BJ (cell line): ENCODE measurements around the gene TKTL1. TPM values are rescaled to one million over a fixed set of nuclear protein-coding genes. Genes with fewer than 3 reads are reported as not detected.

ENCODE experiments used
- CTCF ChIA-PET: fragments of 350-600 bp; formaldehyde crosslinking; extraction: SDS; loops from one replicate; lab custom pipeline; 2021; ENCODE audit warnings: antibody characterized with exemption, inconsistent platforms; lab: Yijun Ruan, JAX
- POLR2A ChIA-PET: fragments of 300-600 bp; sonication (Branson Sonifier 250); formaldehyde crosslinking; extraction: SDS; loops from one replicate; lab custom pipeline; 2021; ENCODE audit warnings: antibody characterized with exemption; lab: Charles Lee
- DNase-seq: peaks from one replicate; pipeline ENCODE4 v3.0.0-alpha.2; 2011; ENCODE audit warnings: low read depth
- H3K27me3 ChIP-seq: 2 replicates; pipeline ENCODE4 v1.6.0; 2011; ENCODE audit warnings: low read length; ENCODE audit not compliant: control insufficient read depth, insufficient read depth
- H3K36me3 ChIP-seq: 2 replicates; pipeline ENCODE4 v1.5.1; 2011; ENCODE audit warnings: low read length; ENCODE audit not compliant: control insufficient read depth, insufficient read depth
- H3K4me3 ChIP-seq: 2 replicates; pipeline ENCODE4 v1.5.1; 2011; ENCODE audit warnings: low read depth, mild to moderate bottlenecking, control low read depth, low read length
- polyA plus RNA-seq: library from polyadenylated mRNA; depleted of rRNA; stranded (reverse); fragments of >200 nt; gene quantifications from 2 replicates; pipeline ENCODE4 v1.2.3, GENCODE V29; 2011
- TF ChIP-seq, protein P1 (sequence below): IDR thresholded peaks from 2 replicates; pipeline ENCODE4 v1.5.1; 2011; ENCODE audit warnings: low read depth, mild to moderate bottlenecking, control low read depth, inconsistent platforms, low read length, moderate library complexity; ENCODE audit not compliant: insufficient read depth

TKTL1 gene
- polyA plus RNA-seq, 1 experiment: not detected

DNA sequence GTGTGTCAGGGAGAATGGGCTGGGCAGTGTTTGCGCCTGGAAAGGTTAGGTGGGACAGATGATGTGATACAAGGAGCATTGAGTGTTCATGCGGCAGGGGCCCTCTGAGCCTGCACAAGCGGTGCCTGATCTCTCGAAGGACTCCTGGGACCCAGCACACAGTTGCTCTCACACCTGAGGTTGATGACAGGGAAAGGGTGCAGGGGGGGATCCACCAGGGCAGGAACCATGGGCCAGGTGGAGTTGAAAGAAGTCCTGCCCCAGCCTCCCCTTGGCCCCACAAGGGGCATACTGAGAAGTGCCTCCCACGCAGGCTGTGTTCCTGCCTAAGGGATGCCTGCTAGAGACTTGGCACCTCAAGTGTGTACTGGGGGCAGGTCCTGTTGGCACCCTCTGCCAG, 33.1 kb downstream of the TKTL1 start:
- CTCF ChIA-PET: interaction anchor here (5.7 kb wide), 1 partner anchor 11 kb away, joined by 25 read pairs; no protein-coding TSS in a partner anchor
- POLR2A ChIA-PET: no interaction called here
- H3K36me3 ChIP-seq: no peaks in the 10 kb centered on the region
- DNase-seq: no peak
- peaks cover 4% of the 10 kb centered on the region for H3K27me3 ChIP-seq
- TF ChIP-seq, protein P1, sequence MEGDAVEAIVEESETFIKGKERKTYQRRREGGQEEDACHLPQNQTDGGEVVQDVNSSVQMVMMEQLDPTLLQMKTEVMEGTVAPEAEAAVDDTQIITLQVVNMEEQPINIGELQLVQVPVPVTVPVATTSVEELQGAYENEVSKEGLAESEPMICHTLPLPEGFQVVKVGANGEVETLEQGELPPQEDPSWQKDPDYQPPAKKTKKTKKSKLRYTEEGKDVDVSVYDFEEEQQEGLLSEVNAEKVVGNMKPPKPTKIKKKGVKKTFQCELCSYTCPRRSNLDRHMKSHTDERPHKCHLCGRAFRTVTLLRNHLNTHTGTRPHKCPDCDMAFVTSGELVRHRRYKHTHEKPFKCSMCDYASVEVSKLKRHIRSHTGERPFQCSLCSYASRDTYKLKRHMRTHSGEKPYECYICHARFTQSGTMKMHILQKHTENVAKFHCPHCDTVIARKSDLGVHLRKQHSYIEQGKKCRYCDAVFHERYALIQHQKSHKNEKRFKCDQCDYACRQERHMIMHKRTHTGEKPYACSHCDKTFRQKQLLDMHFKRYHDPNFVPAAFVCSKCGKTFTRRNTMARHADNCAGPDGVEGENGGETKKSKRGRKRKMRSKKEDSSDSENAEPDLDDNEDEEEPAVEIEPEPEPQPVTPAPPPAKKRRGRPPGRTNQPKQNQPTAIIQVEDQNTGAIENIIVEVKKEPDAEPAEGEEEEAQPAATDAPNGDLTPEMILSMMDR: no peak
- no peak overlapping the region for H3K4me3 ChIP-seq

DNA sequence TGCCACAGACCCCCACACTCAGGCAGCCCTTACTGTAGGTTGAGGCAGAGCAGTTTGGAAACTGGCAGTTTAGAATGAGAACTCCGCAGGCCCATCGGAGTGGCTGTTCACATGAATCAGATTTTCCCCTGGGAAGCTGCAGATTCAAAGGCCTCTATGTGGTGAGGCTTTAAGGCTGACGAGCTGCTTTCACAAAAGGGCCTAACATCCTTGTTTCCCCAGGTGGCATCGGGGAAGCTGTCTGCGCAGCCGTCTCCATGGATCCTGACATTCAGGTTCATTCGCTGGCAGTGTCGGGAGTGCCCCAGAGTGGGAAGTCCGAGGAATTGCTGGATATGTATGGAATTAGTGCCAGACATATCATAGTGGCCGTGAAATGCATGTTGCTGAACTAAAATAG, 33.7 kb downstream of the TKTL1 start:
- ChIA-PET POLR2A (no interaction called here), CTCF (interaction anchor here (5.7 kb wide), 1 partner anchor 12 kb away, joined by 25 read pairs; no protein-coding TSS in a partner anchor)
- Histone ChIP-seq H3K27me3 (peaks cover 4% of the 10 kb centered on the region), H3K4me3 (no peak overlapping the region), H3K36me3 (no peaks in the 10 kb centered on the region)
- TF ChIP-seq, protein P1: no peak
- no peak for DNase-seq

DNA sequence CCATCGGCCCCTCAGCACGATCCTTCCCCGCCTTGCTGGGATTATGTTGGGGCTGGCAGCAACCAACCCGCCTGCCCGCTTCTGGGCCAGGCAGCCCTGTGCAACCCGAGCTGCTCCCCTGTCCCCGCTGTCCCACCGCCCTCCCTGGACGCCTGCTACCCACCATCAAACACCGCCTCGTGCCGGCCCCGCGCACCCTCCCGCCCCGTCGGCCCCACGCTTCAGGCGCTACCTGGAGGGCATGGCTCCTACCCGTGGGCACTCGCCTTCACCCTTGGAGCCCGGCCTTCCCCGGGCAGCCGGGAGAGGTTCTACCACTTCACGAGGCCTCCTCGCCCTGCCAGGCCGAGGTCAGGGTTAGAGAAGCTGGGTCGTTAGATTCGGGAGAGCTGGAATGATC, 37.0 kb downstream of the TKTL1 start:
- TF ChIP-seq, protein P1: no peak
- no peaks in the 10 kb centered on the region for H3K36me3 ChIP-seq
- POLR2A ChIA-PET: no interaction called here
- CTCF ChIA-PET: interaction anchor here (1.3 kb wide), 1 partner anchor 9 kb away, joined by 3 read pairs; no protein-coding TSS in a partner anchor
- H3K4me3 ChIP-seq: no peak overlapping the region
- H3K27me3 ChIP-seq: no peaks in the 10 kb centered on the region; the same call in 1 of the 2 replicates
- no peak for DNase-seq

DNA sequence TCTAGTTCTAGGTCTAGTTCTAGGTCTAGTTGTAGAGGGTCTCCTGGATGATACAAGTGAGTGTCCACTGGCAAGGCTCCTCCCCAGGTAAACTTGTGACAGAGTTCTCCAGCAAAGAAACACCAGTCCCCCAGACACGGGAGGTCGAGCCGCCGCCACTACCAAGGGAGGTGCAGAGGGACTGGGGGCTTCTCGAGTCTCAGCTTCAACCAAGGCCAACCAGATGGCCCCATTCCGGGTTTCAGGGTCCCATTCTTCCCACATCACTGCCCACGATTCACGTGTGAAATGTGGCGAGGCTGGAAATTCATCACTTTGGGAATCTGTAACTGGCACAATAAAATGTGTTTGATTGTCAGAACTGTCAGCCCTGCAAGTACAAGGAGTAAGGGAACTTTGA, 37.5 kb downstream of the TKTL1 start:
- ChIA-PET POLR2A (no interaction called here), CTCF (interaction anchor here (1.3 kb wide), 1 partner anchor 10 kb away, joined by 3 read pairs; no protein-coding TSS in a partner anchor)
- Histone ChIP-seq H3K4me3 (no peak overlapping the region), H3K27me3 (no peaks in the 10 kb centered on the region; the same call in 1 of the 2 replicates), H3K36me3 (no peaks in the 10 kb centered on the region)
- no peak for DNase-seq
- TF ChIP-seq, protein P1: no peak

DNA sequence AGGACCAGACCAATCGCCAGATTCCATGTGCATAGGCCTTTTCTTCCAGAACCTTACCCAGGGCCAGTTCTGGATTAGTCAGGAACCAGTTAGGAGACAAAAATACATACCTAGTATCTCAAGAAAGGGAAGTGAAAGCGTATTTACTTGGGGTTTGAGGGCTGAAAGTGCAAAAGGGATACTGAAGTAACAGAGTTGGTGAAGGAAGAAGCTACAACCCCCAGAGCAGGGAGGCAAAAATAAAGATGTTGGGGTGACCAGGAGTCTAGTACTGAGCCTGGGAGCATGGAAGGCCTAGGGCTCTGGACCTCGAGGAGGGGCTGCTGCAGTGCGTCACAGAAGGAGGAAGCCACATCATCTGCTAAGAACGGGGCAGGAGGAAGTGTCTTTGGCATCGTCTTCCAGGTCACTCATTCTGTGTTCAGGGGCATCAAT, 38.3 kb downstream of the TKTL1 start:
- POLR2A ChIA-PET: no interaction called here
- Histone ChIP-seq H3K27me3 (no peaks in the 10 kb centered on the region; the same call in 1 of the 2 replicates), H3K4me3 (no peak overlapping the region), H3K36me3 (no peaks in the 10 kb centered on the region)
- CTCF ChIA-PET: interaction anchor here (1.3 kb wide), 1 partner anchor 11 kb away, joined by 3 read pairs; no protein-coding TSS in a partner anchor
- DNase-seq: no peak
- TF ChIP-seq, protein P1: no peak
